WTC11 (cell line): ENCODE measurements around the gene NEURL1. TPM values are rescaled to one million over a fixed set of nuclear protein-coding genes. Genes with fewer than 3 reads are reported as not detected.

Source experiments
- ATAC-seq: fragments of 200-7000 bp; cut with Tn5 transposase; 2 replicates; pipeline ENCODE4 v1.10.0; 2021; ENCODE audit warnings: mild to moderate bottlenecking, moderate library complexity
- CTCF ChIA-PET: fragments of 300-600 bp; sonication (Branson Sonifier 250); formaldehyde crosslinking; loops from one replicate; lab custom pipeline; 2021; ENCODE audit warnings: antibody characterized with exemption; lab: Charles Lee
- POLR2A ChIA-PET: fragments of 350-600 bp; sonication (Branson Sonifier 250); formaldehyde crosslinking; loops from one replicate; lab custom pipeline; 2021; ENCODE audit warnings: antibody characterized with exemption; lab: Charles Lee
- DNase-seq: peaks from one replicate; pipeline ENCODE4 v3.0.0; 2021; ENCODE audit warnings: low spot score
- H3K27ac Mint-ChIP-seq: 2 replicates; pipeline ENCODE4 v1.8.0; 2021; ENCODE audit warnings: mixed read lengths
- H3K27me3 Mint-ChIP-seq: 2 replicates; pipeline ENCODE4 v1.8.0; 2021; ENCODE audit warnings: low read depth, mild to moderate bottlenecking, moderate library complexity, mixed read lengths
- H3K36me3 Mint-ChIP-seq: 2 replicates; pipeline ENCODE4 v1.8.0; 2021; ENCODE audit warnings: mixed read lengths
- H3K4me1 Mint-ChIP-seq: 2 replicates; pipeline ENCODE4 v1.8.0; 2022; ENCODE audit warnings: mixed read lengths
- H3K4me3 Mint-ChIP-seq: 2 replicates; pipeline ENCODE4 v1.8.0; 2021; ENCODE audit warnings: mild to moderate bottlenecking, moderate library complexity, mixed read lengths
- H3K9me3 Mint-ChIP-seq: 2 replicates; pipeline ENCODE4 v1.8.0; 2021; ENCODE audit warnings: mixed read lengths
- ARID4B ChIP-seq: sonication (generic); formaldehyde crosslinking; IDR thresholded peaks from 2 replicates; pipeline ENCODE4 v1.8.0; 2023; ENCODE audit warnings: missing genetic modification reagents, mild to moderate bottlenecking, borderline replicate concordance
- ATF3 ChIP-seq: sonication (generic); formaldehyde crosslinking; conservative IDR thresholded peaks from 2 replicates; pipeline ENCODE4 v1.8.1; 2022; ENCODE audit warnings: mild to moderate bottlenecking, missing genetic modification reagents
- ATF6 ChIP-seq: sonication (generic); formaldehyde crosslinking; IDR thresholded peaks from 2 replicates; pipeline ENCODE4 v1.8.1; 2023; ENCODE audit warnings: mild to moderate bottlenecking, missing genetic modification reagents
- CREB1 ChIP-seq: sonication (generic); formaldehyde crosslinking; IDR thresholded peaks from 2 replicates; pipeline ENCODE4 v1.8.0; 2023; ENCODE audit warnings: mild to moderate bottlenecking, missing genetic modification reagents
- CTCF ChIP-seq: fragments of 200-600 bp; IDR thresholded peaks from 2 replicates; pipeline ENCODE4 v1.8.0; 2022; ENCODE audit warnings: antibody characterized with exemption
- E2F5 ChIP-seq: sonication (generic); formaldehyde crosslinking; IDR thresholded peaks from 2 replicates; pipeline ENCODE4 v1.8.1; 2022; ENCODE audit warnings: mild to moderate bottlenecking, moderate library complexity, missing genetic modification reagents
- ERG ChIP-seq: fragments of 250-450 bp; sonication (Bioruptor Pico); IDR thresholded peaks from 2 replicates; pipeline ENCODE4 v1.8.0; 2021; ENCODE audit warnings: mild to moderate bottlenecking
- FOXJ3 ChIP-seq: sonication (generic); formaldehyde crosslinking; IDR thresholded peaks from 2 replicates; pipeline ENCODE4 v1.9.0; 2021; ENCODE audit warnings: missing genetic modification reagents, mild to moderate bottlenecking, borderline replicate concordance
- JUN ChIP-seq: sonication (generic); formaldehyde crosslinking; IDR thresholded peaks from 2 replicates; pipeline ENCODE4 v1.8.0; 2023; ENCODE audit warnings: mild to moderate bottlenecking, missing genetic modification reagents
- MXD4 ChIP-seq: fragments of 250-450 bp; sonication (Bioruptor Pico); IDR thresholded peaks from 2 replicates; pipeline ENCODE4 v1.8.0; 2021; ENCODE audit warnings: mild to moderate bottlenecking, moderate library complexity, borderline replicate concordance
- ZNF138 ChIP-seq: sonication (generic); formaldehyde crosslinking; conservative IDR thresholded peaks from 2 replicates; pipeline ENCODE4 v1.8.1; 2022; ENCODE audit warnings: mild to moderate bottlenecking, moderate library complexity, missing genetic modification reagents
- ZNF281 ChIP-seq: sonication (generic); formaldehyde crosslinking; IDR thresholded peaks from 2 replicates; pipeline ENCODE4 v1.8.0; 2023; ENCODE audit warnings: mild to moderate bottlenecking, missing genetic modification reagents
- ZNF317 ChIP-seq: sonication (generic); formaldehyde crosslinking; IDR thresholded peaks from 2 replicates; pipeline ENCODE4 v1.8.1; 2023; ENCODE audit warnings: low read depth, mild to moderate bottlenecking, moderate library complexity, missing genetic modification reagents, borderline replicate concordance
- total RNA-seq: library from RNA; stranded (reverse); gene quantifications from 3 replicates; pipeline ENCODE4 v1.2.3, GENCODE V29; 2021

NEURL1 gene
- total RNA-seq, 1 experiment from 2014 or later, result 1.2 TPM

GRCh38 chr10:103599907-103600306 lies 106.4 kb downstream of the NEURL1 start (continued):
- TF ChIP-seq E2F5 (CRISPR knock-in tag) (no peak), FOXJ3 (no peak), ARID4B (CRISPR knock-in tag) (no peak), MXD4 (CRISPR knock-in tag) (no peak)
- TF ChIP-seq, all 79 proteins: peak for 0

- Mint-ChIP-seq H3K27me3 (peaks cover 4% of the 10 kb centered on the region; the same call in 1 of the 2 replicates), H3K4me1 (peaks cover 7% of the 10 kb centered on the region), H3K27ac (no peak overlapping the region), H3K36me3 (0 out of 2 replicates have a peak, but pooled peaks cover 3% of the 10 kb centered on the region), H3K9me3 (no peaks in the 10 kb centered on the region), H3K4me3 (no peak overlapping the region)
- ChIA-PET CTCF (interaction anchor here (1.4 to 4.4 kb wide), 4 partner anchors 84 to 113 kb away, joined by 3 to 105 read pairs (median 9); no protein-coding TSS in a partner anchor), POLR2A (no interaction called here)
- no peak for ATAC-seq
- DNase-seq, result no peak
- no peak for TF ChIP-seq ERG (CRISPR knock-in tag)
- no peak for TF ChIP-seq ZNF281 (CRISPR knock-in tag)
- TF ChIP-seq ZNF138 (CRISPR knock-in tag), result no peak
- TF ChIP-seq JUN (CRISPR knock-in tag), result no peak
- no peak for TF ChIP-seq CTCF
- no peak for TF ChIP-seq ZNF317 (CRISPR knock-in tag)
- no peak for TF ChIP-seq CREB1 (CRISPR knock-in tag)
- no peak for TF ChIP-seq ATF6
- no peak for TF ChIP-seq ATF3 (CRISPR knock-in tag)
Measured at GRCh38 chr10:103600325-103600724, 106.8 kb downstream of the NEURL1 start.
